ENCODE data around the gene UNC80. TPM values are rescaled to one million over a fixed set of nuclear protein-coding genes. Genes with fewer than 3 reads are reported as not detected.

The UNC80 gene
- total RNA-seq, 1 experiment from 2014 or later: not detected

- DNase-seq (ENCODE audit: low read depth): no peak
Observed at GRCh38 chr2:209970711-209971110, 199.1 kb downstream of the UNC80 start.

GRCh38 chr2:209973328-209973727 lies 201.7 kb downstream of the UNC80 start:
- no peak for DNase-seq (ENCODE audit: low read depth)

GRCh38 chr2:209974576-209974975 lies 202.9 kb downstream of the UNC80 start:
- peak; percentile 5 for DNase-seq (ENCODE audit: low read depth)

DNA sequence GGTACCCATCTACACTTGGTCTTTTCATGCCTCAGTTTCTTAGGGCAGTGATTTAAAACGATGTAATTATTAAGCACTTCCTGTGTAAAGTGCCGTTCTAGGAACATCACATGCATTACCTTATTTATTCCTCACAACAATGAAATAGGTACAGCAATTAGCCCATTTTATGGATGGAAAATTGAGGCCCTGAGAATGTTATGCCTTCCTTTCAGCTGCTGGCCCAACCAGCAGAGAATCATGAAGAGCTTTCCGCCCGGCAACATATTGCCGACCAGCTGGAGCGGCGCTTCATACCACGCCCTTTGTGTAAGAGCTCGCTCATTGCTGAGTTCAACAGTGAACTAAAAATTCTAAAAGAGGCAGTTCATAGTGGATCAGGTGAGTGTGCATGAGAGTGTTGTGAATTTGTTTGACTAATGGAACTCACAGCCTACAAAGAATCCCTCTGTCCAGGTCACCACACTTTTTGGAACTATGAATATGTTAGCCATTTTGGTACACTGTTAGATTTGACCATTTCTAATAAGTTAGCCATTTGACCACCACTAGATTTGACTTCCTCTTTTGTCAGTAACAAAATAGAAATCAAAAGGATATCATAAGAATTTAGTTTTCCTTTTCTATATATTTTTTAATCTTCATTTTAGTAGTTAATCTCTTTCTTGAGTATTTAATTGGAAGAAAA lies 205.2 kb downstream of the UNC80 start:
- DNase-seq (ENCODE audit: low read depth): no peak

DNA sequence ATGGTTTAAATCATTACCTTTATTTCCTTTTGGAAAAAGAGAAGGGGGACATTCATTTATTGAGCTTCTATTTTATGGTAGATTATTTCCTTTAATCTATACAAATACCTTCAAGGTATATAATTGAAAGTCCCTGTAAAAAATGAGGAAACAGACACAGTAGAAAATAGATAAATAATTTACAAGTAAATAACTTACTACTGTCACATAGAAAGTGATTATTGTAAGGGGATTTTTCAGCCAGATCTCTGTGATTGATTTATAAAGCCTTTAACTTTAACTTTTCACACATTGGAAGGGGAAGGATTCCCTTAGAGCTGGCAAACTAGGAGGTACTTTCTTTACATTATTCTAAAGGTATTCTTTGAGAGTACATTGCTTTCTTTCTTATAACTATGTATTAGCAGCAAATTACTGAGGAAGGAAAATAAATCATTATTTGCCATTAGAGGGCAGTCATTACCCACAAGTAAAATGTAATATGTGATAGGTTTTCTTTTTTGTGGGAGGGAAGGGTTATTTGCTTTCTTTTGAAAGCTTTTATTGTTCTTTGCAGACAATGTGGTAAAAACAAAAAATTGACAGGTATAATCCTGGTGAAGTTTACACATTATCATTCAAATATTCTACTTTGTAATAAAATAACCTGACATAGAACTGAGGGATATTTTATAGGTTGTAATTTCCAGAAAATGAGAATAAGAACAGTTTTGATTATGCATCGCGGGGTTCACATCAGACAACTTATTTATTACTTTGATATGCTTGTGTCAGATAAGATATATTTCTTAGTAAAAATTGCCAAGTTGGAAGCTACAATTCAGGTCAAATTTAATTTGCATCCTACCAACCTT lies 206.0 kb downstream of the UNC80 start:
- DNase-seq (ENCODE audit: low read depth): no peak

DNA sequence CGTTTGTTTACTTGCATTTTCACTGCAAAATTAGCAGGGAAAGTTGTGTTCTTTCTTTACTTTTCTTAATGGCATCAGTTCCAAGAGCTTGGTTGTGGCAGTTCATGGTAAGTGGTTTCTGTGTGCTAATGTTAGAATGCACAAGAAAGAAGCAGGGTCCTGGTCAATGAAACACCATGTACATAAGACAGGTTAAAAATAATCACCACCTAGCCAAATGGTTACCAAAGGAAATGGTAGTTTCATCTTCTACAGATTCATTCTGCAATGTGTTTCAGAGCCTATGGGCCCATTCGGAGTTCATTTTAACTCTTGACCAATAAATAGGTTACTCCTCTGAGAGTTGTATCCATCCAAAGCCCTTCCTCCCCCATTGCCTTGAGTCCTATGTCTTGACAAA lies 212.7 kb downstream of the UNC80 start:
- no peak for DNase-seq (ENCODE audit: low read depth)

DNA sequence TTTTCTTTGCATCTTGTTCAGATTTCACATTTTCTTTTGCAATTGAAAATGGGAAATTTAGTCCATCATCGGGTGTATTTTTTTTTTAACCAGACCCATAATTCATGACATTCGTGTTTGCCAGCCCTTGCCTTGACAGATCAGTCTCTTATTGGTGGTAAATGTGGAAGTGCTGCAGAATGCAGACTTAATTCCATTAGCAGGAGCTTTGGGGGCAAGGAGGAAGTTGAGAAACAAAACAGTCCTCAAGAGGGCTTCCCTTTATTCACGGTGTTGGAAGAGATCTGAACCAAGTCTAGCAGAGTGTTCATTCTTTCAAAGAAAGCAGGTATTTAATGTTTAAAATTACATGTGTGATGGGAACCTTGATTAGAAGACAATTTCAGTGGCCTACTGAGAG lies 214.2 kb downstream of the UNC80 start:
- DNase-seq (ENCODE audit: low read depth): no peak

DNA sequence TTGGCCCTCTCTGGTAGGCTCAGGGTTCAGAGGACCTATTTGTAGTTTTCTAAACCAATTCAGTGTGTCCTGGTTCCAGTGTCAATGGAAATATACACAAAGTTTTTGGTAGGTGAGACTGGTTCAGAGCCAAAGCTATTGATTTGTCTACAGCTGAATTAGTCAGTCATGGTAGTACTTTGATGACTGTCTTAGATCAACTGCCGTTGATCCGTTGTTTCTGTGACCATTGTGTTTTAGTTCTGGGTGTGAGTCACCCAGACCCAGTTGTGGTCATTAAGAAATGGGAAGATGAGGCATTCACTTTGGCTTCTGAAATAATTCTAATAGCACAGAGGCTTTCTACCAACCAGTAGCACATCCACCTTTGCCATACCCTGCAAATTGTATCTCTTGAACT lies 214.8 kb downstream of the UNC80 start:
- DNase-seq (ENCODE audit: low read depth): peak; percentile 6

GRCh38 chr2:209988010-209988409 lies 216.4 kb downstream of the UNC80 start:
- DNase-seq (ENCODE audit: low read depth): no peak

DNA sequence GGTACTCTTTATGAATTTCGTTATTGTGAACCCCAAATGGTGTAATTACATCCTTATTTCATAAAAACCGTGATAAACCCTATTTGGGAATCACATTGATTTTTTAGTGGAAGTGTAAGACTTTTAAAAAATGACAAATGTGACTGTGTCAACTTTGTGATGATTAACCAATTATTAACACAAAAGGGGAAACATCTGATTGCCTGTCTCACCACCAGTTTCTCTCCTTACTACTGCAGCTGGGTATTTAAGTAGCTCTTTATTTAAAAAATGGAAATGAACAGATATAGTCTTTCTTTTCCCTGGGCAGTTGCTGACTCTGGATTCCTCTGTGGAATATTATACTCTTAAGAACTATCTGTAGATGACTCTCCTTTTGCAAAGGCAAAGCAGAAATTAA lies 219.2 kb downstream of the UNC80 start:
- DNase-seq (ENCODE audit: low read depth): no peak

DNA sequence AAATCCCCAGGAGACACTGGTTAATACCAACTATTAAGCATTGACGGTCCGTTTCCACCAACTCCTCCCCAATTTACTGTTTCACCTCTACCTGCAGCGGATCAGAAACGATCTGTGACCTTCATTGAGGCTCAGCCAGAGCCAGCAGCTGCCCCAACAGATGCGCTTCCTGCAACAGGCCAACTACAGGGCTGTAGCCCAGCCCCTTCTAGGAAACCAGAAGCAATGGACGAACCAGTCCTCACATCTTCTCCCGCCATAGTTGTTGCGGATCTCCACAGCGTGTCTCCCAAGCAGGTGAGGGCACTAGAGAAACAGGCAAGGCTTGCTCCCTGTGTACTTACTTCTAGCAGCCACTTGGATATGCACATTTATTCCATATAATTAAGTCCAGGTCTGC lies 222.3 kb downstream of the UNC80 start:
- no peak for DNase-seq (ENCODE audit: low read depth)

DNA sequence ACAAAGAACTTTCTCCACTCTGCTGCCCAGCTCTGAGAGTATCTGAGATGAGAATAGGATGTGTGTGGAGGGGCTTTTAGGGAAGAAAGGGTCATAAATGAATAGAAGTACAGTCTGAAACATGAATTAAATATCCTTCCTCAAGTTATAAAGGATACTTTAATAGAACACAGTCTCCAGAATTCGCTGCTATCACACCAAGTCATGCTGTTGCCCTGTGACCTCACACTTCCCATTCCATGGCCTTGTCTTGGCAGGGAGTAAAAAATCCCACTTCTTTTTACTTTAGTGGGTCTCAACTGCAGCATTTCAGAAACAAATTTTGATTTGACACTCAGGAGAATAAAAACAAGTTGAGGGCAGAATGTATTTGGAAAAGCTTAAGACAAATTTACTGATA lies 227.0 kb downstream of the UNC80 start:
- DNase-seq (ENCODE audit: low read depth): no peak

DNA sequence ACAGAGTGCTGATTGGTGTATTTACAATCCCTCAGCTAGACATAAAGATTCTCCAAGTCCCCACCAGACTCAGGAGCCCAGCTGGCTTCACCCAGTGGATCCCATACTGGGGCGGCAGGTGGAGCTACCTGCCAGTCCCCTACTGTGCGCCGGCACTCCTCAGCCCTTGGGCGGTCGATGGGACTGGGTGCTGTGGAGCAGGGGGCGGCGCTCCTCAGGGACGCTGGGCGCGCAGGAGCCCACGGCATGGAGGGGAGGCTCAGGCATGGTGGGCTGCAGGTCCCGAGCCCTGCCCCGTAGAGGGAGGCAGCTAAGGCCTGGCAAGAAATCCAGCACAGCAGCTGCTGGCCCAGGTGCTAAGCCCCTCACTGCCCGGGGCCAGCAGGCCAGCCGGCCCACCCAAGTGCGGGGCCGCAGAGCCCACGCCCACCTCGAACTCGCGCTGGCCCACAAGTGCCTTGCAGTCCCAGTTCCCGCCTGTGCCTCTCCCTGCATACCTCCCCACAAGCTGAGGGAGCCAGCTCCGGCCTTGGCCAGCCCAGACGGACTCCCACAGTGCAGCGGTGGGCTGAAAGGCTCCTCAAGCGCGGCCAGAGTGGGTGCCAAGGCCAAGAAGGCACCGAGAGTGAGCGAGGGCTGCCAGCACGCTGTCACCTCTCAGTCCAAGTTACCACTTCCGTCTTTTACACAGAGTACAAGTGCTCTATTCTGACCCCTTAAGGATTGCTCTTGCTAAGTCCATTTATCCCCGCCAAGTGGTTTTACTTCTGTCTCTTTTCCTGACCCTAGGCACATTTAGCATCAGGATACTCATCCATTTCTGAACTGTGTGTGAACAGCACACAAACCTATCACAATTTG lies 229.1 kb downstream of the UNC80 start:
- no peak for DNase-seq (ENCODE audit: low read depth)

DNA sequence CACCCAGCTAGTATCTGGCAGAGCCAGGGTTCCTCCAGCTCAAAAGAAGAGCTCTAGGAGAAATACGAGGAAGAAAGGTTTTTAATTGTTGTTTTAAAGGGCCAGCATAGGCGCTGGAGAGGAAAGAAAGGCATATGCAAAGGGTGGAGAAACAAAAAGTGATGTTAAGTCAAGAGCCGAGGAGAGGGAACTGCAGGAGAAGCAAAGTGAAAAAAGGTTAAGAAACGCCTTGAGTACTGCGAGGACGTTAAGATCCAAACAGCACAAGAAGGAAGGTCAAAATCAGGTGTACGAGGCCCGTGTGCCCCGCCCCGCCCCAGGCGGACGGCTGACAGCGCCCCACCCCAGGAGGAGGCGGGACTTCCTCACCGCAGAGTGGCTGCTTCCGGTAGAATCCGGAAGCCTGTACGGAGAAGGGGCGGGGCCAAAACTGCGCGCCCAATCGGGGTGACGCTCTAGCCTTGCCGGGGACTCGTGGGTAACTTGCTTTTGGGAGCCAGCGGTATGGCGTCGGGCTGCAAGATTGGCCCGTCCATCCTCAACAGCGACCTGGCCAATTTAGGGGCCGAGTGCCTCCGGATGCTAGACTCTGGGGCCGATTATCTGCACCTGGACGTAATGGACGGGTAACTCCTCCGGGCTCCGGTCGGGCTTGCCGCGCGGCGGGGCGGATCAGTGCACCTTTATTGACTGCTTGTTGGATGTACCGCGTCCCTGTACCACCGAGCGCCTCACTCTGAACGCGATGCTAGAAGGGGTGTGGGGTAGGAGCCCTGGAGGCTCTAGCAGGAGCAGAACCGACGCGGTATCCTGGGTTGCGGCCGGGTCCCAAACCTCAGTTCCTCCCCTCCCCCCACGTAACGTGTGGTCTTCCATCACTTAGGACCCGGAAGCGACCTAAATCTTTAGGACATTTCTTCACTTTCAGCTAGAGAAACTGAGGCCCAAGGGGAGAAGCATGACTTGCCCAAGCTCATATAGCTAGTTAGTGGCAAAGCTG lies 230.8 kb downstream of the UNC80 start, which contains the start of gene RPE:
RPE (plus strand) TSS at position 481 of the 1,000 bp plus-strand sequence; CDS start at position 505, 24 bp downstream.
- DNase-seq (ENCODE audit: low read depth): peak; percentile 96

- no peak for DNase-seq (ENCODE audit: low read depth)
Observed at GRCh38 chr2:210003359-210003758, 231.7 kb downstream of the UNC80 start.

DNA sequence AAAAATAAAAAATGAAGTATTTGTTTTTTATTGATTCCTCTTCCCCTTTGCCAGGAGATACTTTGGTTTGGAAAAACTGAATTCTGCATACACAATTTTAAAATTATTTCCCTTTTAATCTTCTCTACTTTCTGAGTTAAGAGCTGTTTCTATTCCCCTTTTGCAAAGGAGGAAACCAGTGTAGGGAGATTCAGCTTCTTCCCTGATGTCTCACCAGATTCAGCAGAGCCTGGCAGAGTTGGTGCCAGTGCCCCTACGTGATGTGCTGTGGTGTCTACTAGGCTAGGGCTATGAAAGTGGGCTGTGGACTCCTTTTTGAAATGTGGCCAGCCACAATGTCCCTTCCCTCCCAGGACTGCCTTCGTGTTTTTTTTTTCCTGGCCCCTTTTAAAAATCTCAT lies 233.2 kb downstream of the UNC80 start:
- DNase-seq (ENCODE audit: low read depth): no peak

DNA sequence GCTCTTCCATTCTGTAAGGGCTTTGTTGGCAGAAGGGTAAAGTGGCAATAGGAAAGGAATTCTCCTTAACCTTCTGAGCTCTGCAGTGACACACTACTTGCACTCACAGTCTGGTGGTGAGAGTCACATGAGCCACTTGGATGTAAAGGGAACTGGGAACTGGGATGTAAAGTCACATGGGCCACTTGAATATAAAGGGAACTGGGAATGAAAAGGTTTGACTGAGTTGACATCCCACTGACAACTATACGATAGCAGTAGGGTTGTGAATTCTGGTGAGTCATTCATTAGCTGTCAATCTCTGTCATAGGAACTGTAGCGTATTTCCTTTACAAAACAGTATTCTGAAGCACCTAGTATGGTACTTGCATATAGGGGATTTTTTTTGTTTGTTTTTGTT lies 236.3 kb downstream of the UNC80 start:
- no peak for DNase-seq (ENCODE audit: low read depth)

DNA sequence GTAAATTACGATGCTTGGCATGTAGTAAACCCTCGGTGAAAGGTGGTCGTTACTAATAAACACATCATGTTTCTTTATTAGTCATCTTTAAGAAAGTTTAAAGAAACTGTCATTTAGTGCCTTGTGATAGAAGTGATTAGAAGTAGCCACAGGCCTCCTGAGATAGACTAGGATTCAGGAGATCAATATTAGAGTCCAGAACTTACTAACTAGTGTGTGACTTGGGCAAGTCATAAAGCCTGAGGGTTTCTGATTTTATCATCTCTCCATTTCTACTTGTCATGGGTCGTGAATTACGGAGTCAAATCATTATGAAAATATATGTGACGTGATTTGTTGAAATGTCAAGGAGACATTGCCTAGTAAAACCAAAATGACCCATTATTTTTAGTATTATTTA lies 237.5 kb downstream of the UNC80 start:
- no peak for DNase-seq (ENCODE audit: low read depth)

GRCh38 chr2:210009896-210010295 lies 238.3 kb downstream of the UNC80 start:
- DNase-seq (ENCODE audit: low read depth): no peak

DNA sequence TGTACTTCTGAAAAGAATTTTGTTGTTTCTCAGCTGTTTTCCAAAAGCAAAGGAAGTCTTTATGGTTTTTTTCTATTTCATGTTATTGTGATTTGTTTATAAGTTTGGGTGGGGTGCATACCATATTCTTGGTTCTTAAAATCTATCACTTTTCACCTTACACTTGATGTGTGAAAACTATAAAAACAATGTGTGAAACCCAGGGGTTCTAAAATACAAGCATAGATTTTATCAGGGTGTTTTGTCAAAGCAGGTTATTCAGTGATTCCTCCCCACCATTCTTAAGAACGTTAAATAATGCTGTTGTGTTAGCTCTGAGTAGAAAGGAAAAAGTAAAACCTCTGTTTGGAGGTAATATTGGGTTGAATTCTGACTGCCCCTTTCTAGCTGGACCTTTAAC lies 248.5 kb downstream of the UNC80 start:
- DNase-seq (ENCODE audit: low read depth): no peak

DNA sequence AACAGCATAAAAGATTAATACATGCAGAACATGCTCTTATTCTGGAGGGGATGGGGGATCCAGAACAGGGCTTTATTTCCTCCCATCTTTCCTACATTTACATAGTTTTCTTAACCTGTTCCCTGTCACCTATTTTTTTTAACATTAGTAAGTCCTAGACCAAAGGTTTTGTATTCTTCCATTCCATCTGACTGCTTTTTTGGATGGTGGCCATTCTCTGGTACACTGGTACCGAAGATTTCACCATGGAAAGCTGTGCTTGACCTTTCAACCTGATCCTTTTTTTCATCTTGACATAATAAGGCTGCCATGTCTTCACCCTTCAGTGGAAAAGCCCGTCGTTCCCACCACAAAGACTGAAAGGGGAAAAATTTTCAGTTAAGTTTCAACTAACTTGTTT lies 251.2 kb downstream of the UNC80 start:
- no peak for DNase-seq (ENCODE audit: low read depth)

Measured in Daoy (cell line).